Neural cell (in vitro differentiated cells): ENCODE data around the gene COL25A1. TPM values are rescaled to one million over a fixed set of nuclear protein-coding genes. Genes with fewer than 3 reads are reported as not detected.
A peak's percentile ranks its signal among the peaks of the same experiment; 100 is the strongest.

Source experiments
- H2AFZ ChIP-seq: fragments of 200-600, 300-800 bp; sonication (generic), shearing (Covaris generic); 2 replicates; pipeline ENCODE4 v1.6.0; 2014; ENCODE audit warnings: low read depth, mild to moderate bottlenecking, antibody characterized with exemption, low read length, moderate library complexity
- H3F3A ChIP-seq: fragments of 200-600 bp; shearing (Covaris generic); 2 replicates; pipeline ENCODE4 v1.6.1; 2016; ENCODE audit warnings: mild to moderate bottlenecking, moderate library complexity, mixed read lengths, antibody characterized with exemption, low read length; ENCODE audit not compliant: insufficient read depth, poor library complexity, severe bottlenecking
- H3K27ac ChIP-seq: fragments of 200-600, 300-800 bp; sonication (generic), shearing (Covaris generic); 2 replicates; pipeline ENCODE4 v1.5.1; 2014; ENCODE audit warnings: mild to moderate bottlenecking, low read length, moderate library complexity
- H3K27me3 ChIP-seq: fragments of 300-800, 200-600 bp; sonication (generic), shearing (Covaris generic); 2 replicates; pipeline ENCODE4 v1.6.0; 2014; ENCODE audit warnings: mild to moderate bottlenecking, low read depth, low read length, moderate library complexity; ENCODE audit not compliant: insufficient read depth
- H3K36me3 ChIP-seq: fragments of 300-800, 200-600 bp; sonication (generic), shearing (Covaris generic); 2 replicates; pipeline ENCODE4 v1.5.1; 2014; ENCODE audit warnings: mild to moderate bottlenecking, antibody characterized with exemption, low read length, moderate library complexity; ENCODE audit not compliant: insufficient read depth
- H3K4me2 ChIP-seq: fragments of 300-800, 200-600 bp; sonication (generic), shearing (Covaris generic); 2 replicates; pipeline ENCODE4 v1.6.0; 2014; ENCODE audit warnings: mild to moderate bottlenecking, low read length
- H3K4me3 ChIP-seq: fragments of 300-800, 200-600 bp; sonication (generic), shearing (Covaris generic); 2 replicates; pipeline ENCODE4 v1.5.1; 2014; ENCODE audit warnings: mild to moderate bottlenecking, low read length, moderate library complexity
- H3K79me2 ChIP-seq: fragments of 200-600 bp; shearing (Covaris generic); replicated peaks from 2 replicates; pipeline ENCODE4 v1.6.0; 2014; ENCODE audit warnings: mild to moderate bottlenecking, low read length, moderate library complexity; ENCODE audit not compliant: insufficient read depth
- H3K9ac ChIP-seq: fragments of 300-800, 200-600 bp; sonication (generic), shearing (Covaris generic); 2 replicates; pipeline ENCODE4 v1.6.1; 2016; ENCODE audit warnings: mild to moderate bottlenecking, low read length, mixed read lengths
- H3K9me2 ChIP-seq: fragments of 200-600 bp; shearing (Covaris generic); 2 replicates; pipeline ENCODE4 v1.6.1; 2016; ENCODE audit warnings: mild to moderate bottlenecking, low read length, mixed read lengths; ENCODE audit not compliant: insufficient read depth
- H3K9me3 ChIP-seq: fragments of 200-600, 300-800 bp; sonication (generic), shearing (Covaris generic); 2 replicates; pipeline ENCODE4 v1.6.1; 2016; ENCODE audit warnings: mild to moderate bottlenecking, mixed run types, low read length, moderate library complexity, mixed read lengths
- H4K20me1 ChIP-seq: fragments of 200-600 bp; shearing (Covaris generic); 2 replicates; pipeline ENCODE4 v1.6.1; 2016; ENCODE audit warnings: mild to moderate bottlenecking, mixed run types; ENCODE audit not compliant: insufficient read depth
- EP300 ChIP-seq: fragments of 450-650 bp; conservative IDR thresholded peaks from 2 replicates; pipeline ENCODE4 v1.6.1; 2014; ENCODE audit warnings: antibody characterized with exemption, mild to moderate bottlenecking, moderate library complexity; ENCODE audit not compliant: poor library complexity, severe bottlenecking
- EZH2 ChIP-seq: fragments of 200-600, 300-800 bp; shearing (Covaris generic), sonication (generic); IDR thresholded peaks from 2 replicates; pipeline ENCODE4 v1.6.1; 2014; ENCODE audit warnings: antibody characterized with exemption, low read length, borderline replicate concordance, mild to moderate bottlenecking; ENCODE audit not compliant: insufficient read depth, poor library complexity, severe bottlenecking
- MXI1 ChIP-seq: fragments of 450-650 bp; conservative IDR thresholded peaks from 2 replicates; pipeline ENCODE4 v1.6.1; 2014; ENCODE audit warnings: antibody characterized with exemption, mild to moderate bottlenecking; ENCODE audit not compliant: poor library complexity, severe bottlenecking
- POLR2AphosphoS5 ChIP-seq: IDR thresholded peaks from 2 replicates; pipeline ENCODE4 v1.6.1; 2012
- RAD21 ChIP-seq: fragments of 450-650 bp; conservative IDR thresholded peaks from 2 replicates; pipeline ENCODE4 v1.6.1; 2014; ENCODE audit warnings: antibody characterized with exemption, mild to moderate bottlenecking, moderate library complexity
- SMC3 ChIP-seq: fragments of 450-650 bp; conservative IDR thresholded peaks from 2 replicates; pipeline ENCODE4 v1.6.1; 2014; ENCODE audit warnings: antibody characterized with exemption, mild to moderate bottlenecking, moderate library complexity; ENCODE audit not compliant: poor library complexity
- TAF1 ChIP-seq: IDR thresholded peaks from 2 replicates; pipeline ENCODE4 v1.6.1; 2012; ENCODE audit warnings: low read depth
- polyA plus RNA-seq: library from polyadenylated mRNA; depleted of rRNA; stranded (reverse); fragments of >200 nt; gene quantifications from 2 replicates; pipeline ENCODE4 v1.2.3, GENCODE V29; 2014
- TF ChIP-seq, protein P1 (sequence below): IDR thresholded peaks from 2 replicates; pipeline ENCODE4 v1.6.1; 2012; ENCODE audit warnings: borderline replicate concordance
- TF ChIP-seq, protein P2 (sequence below): fragments of 450-650 bp; IDR thresholded peaks from 2 replicates; pipeline ENCODE4 v1.5.1; 2014; ENCODE audit warnings: antibody characterized with exemption, mild to moderate bottlenecking, moderate library complexity; ENCODE audit not compliant: poor library complexity, severe bottlenecking

COL25A1 gene
- polyA plus RNA-seq, 1 donor from 2014 or later: 32.3 TPM

DNA sequence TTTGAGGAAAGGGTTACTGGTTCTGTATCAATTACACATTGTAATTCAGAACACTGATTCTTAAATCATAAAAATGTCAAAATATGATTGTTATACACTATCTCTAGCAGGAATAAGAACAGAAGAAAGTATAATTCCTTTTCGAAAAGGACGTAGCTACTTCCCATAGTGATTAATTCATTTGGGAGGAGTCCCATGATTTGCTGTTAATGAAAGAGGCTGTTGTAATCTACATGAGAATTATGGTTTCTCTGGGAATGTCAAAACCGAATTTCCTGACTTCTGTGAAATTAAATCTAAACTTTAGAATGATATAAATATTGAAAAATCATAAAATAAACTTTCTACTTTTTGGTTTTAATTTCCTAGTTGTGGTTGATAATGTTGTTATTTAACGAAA, 348.5 kb downstream of the COL25A1 start:
- H3K4me3 ChIP-seq: no peak overlapping the region
- H2AFZ ChIP-seq: no peak overlapping the region
- H3K9me2 ChIP-seq: no peaks in the 10 kb centered on the region
- no peak overlapping the region for H3K27ac ChIP-seq
- no peak overlapping the region for H3K9ac ChIP-seq
- no peaks in the 10 kb centered on the region for H3K36me3 ChIP-seq
- no peaks in the 10 kb centered on the region for H4K20me1 ChIP-seq
- no peaks in the 10 kb centered on the region for H3K9me3 ChIP-seq
- no peaks in the 10 kb centered on the region for H3F3A ChIP-seq
- H3K79me2 ChIP-seq: no peaks in the 10 kb centered on the region
- TF ChIP-seq, protein P1, sequence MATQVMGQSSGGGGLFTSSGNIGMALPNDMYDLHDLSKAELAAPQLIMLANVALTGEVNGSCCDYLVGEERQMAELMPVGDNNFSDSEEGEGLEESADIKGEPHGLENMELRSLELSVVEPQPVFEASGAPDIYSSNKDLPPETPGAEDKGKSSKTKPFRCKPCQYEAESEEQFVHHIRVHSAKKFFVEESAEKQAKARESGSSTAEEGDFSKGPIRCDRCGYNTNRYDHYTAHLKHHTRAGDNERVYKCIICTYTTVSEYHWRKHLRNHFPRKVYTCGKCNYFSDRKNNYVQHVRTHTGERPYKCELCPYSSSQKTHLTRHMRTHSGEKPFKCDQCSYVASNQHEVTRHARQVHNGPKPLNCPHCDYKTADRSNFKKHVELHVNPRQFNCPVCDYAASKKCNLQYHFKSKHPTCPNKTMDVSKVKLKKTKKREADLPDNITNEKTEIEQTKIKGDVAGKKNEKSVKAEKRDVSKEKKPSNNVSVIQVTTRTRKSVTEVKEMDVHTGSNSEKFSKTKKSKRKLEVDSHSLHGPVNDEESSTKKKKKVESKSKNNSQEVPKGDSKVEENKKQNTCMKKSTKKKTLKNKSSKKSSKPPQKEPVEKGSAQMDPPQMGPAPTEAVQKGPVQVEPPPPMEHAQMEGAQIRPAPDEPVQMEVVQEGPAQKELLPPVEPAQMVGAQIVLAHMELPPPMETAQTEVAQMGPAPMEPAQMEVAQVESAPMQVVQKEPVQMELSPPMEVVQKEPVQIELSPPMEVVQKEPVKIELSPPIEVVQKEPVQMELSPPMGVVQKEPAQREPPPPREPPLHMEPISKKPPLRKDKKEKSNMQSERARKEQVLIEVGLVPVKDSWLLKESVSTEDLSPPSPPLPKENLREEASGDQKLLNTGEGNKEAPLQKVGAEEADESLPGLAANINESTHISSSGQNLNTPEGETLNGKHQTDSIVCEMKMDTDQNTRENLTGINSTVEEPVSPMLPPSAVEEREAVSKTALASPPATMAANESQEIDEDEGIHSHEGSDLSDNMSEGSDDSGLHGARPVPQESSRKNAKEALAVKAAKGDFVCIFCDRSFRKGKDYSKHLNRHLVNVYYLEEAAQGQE: no peak
- TF ChIP-seq EZH2 (no peak), SMC3 (no peak), POLR2AphosphoS5 (no peak), TAF1 (no peak), RAD21 (no peak), EP300 (no peak), MXI1 (no peak)
- TF ChIP-seq, protein P2, sequence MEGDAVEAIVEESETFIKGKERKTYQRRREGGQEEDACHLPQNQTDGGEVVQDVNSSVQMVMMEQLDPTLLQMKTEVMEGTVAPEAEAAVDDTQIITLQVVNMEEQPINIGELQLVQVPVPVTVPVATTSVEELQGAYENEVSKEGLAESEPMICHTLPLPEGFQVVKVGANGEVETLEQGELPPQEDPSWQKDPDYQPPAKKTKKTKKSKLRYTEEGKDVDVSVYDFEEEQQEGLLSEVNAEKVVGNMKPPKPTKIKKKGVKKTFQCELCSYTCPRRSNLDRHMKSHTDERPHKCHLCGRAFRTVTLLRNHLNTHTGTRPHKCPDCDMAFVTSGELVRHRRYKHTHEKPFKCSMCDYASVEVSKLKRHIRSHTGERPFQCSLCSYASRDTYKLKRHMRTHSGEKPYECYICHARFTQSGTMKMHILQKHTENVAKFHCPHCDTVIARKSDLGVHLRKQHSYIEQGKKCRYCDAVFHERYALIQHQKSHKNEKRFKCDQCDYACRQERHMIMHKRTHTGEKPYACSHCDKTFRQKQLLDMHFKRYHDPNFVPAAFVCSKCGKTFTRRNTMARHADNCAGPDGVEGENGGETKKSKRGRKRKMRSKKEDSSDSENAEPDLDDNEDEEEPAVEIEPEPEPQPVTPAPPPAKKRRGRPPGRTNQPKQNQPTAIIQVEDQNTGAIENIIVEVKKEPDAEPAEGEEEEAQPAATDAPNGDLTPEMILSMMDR: no peak
- no peak overlapping the region for H3K4me2 ChIP-seq
- H3K27me3 ChIP-seq: no peaks in the 10 kb centered on the region

DNA sequence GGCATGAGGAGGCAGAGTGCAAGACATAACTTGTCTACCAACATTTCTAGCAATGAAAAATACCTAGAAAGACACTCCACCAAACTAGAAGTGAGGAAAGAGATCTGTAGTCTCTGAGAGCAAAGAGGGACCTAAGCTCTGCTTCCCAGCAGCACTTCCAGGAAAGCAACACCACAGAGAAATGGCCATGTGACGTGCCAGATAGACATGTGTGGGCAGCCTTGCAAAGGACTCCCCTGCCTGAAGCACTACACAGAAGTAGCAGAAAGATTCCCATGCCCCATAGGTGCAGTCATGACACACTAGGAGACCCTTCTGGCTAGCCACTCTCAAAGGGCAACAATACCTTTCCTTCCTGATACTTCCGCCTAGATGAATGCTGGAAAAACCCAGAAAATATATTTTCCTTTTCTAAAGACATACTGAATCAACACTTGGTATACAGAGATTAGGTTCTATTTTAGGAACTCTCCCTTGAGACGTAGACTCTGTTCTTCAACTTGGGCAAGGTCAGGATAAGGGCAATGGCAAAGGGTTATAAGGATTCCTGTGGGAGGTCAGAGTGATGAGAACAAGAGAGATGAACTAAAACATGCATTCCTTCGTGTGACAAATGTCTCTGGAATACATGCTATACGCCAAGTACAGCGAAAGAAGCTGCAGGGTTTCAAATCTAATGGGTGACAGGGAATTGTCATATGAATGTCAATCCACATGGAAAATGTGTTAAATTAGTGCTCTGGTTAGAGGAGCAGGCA, 352.1 kb downstream of the COL25A1 start:
- Histone ChIP-seq H3K36me3 (no peaks in the 10 kb centered on the region), H2AFZ (no peak overlapping the region)
- TF ChIP-seq, protein P1: no peak

More for the DNA sequence above, 352.1 kb downstream of the COL25A1 start:
- Histone ChIP-seq H3F3A (no peaks in the 10 kb centered on the region), H3K4me3 (no peak overlapping the region), H3K79me2 (no peaks in the 10 kb centered on the region), H3K4me2 (no peak overlapping the region), H3K9ac (no peak overlapping the region), H4K20me1 (no peaks in the 10 kb centered on the region), H3K9me2 (no peaks in the 10 kb centered on the region), H3K27ac (peak overlapping the region; percentile 33), H3K9me3 (no peaks in the 10 kb centered on the region), H3K27me3 (no peaks in the 10 kb centered on the region)
